Breast epithelium (tissue), 4 donors: ENCODE results near the gene ROR2. TPM values are rescaled to one million over a fixed set of nuclear protein-coding genes. Genes with fewer than 3 reads are reported as not detected.

Experiments
- DNase-seq, 2 donors: peaks; one replicate each; pipeline ENCODE4 v3.0.0-alpha.2; 2019; ENCODE audit warnings: low spot score in 2 of 2
- H3K27ac ChIP-seq, 2 donors: fragments of 200-600 bp; sonication (generic) in 1 of 2; one replicate each; pipeline ENCODE4 v1.5.1; 2016 to 2019; ENCODE audit warnings: mild to moderate bottlenecking in 1 of 2
- H3K27me3 ChIP-seq, 2 donors: fragments of 200-600 bp; sonication (generic) in 1 of 2; one replicate each; pipeline versions ENCODE4 v1.5.1 to v1.6.0; 2017 to 2019; ENCODE audit warnings: control low read depth in 1 of 2, mild to moderate bottlenecking in 1 of 2
- H3K36me3 ChIP-seq: fragments of 200-600 bp; one replicate; pipeline ENCODE4 v1.5.1; 2019
- H3K4me1 ChIP-seq, 2 donors: fragments of 200-600 bp; sonication (generic); one replicate each; pipeline ENCODE4 v1.5.1; 2016 to 2019; ENCODE audit warnings: control low read depth in 1 of 2
- H3K4me3 ChIP-seq, 3 donors: fragments of 200-600 bp; sonication (generic); 1 replicate in 2 of 3; 2 replicates in 1 of 3; pipeline ENCODE4 v1.5.1; 2016 to 2019; ENCODE audit warnings: mild to moderate bottlenecking in 3 of 3, moderate library complexity in 2 of 3
- H3K9me3 ChIP-seq, 2 donors: fragments of 200-600 bp; sonication (generic) in 1 of 2; one replicate each; pipeline ENCODE4 v1.5.1; 2016 to 2019; ENCODE audit warnings: control low read depth in 1 of 2
- CTCF ChIP-seq, 3 donors: fragments of 450-650 bp; IDR thresholded peaks; one replicate each; pipeline ENCODE4 v1.5.1; 2016 to 2017; ENCODE audit warnings: antibody characterized with exemption in 3 of 3, mild to moderate bottlenecking in 3 of 3, moderate library complexity in 3 of 3
- POLR2A ChIP-seq: fragments of 450-650 bp; IDR thresholded peaks from one replicate; pipeline ENCODE4 v1.6.1; 2016; ENCODE audit warnings: antibody characterized with exemption, mild to moderate bottlenecking, moderate library complexity
- POLR2AphosphoS5 ChIP-seq, 3 donors: sonication (generic); formaldehyde crosslinking; IDR thresholded peaks; one replicate each; pipeline ENCODE4 v1.6.1; 2017; ENCODE audit warnings: antibody characterized with exemption in 3 of 3
- intact Hi-C: fragments of 100-400 bp; cut with DNase I; formaldehyde crosslinking; loops from one replicate; pipeline ENCODE4 v1.15.1; 2023; ENCODE audit warnings: low total_unique reads
- total RNA-seq, 3 donors: library from RNA; depleted of rRNA; stranded (reverse); fragments of >200 nt; gene quantifications; one replicate each; pipeline ENCODE4 v1.1.0, GENCODE V29; 2016

ROR2 gene
- total RNA-seq, 3 donors from 2014 or later = 2.1 to 25.6 (median 10.2) TPM

- no peaks in the 10 kb centered on the region for H3K27me3 ChIP-seq
Measured at GRCh38 chr9:91825866-91826265, 124.2 kb downstream of the ROR2 start.

GRCh38 chr9:91825422-91825821 lies 124.6 kb downstream of the ROR2 start:
- intact Hi-C loops = no loop called here
- no peaks in the 10 kb centered on the region for H3K36me3 ChIP-seq
- no peak for DNase-seq
- peaks cover 0 to 3% of the 10 kb centered on the region in 2 donors for H3K9me3 ChIP-seq
- TF ChIP-seq POLR2A (no peak), POLR2AphosphoS5 (IDR thresholded peaks at IDR 0.05) (peak in 1 of 3 donors; percentile 77)
- no peaks in the 10 kb centered on the region for H3K4me1 ChIP-seq
- H3K27ac ChIP-seq = peak overlapping the region; percentile 74 to 92
- no peaks in the 10 kb centered on the region for H3K27me3 ChIP-seq
- peak overlapping the region in 1 of 3 donors; percentile 35 for H3K4me3 ChIP-seq

More at GRCh38 chr9:91825866-91826265, 124.2 kb downstream of the ROR2 start:
- TF ChIP-seq POLR2AphosphoS5 (IDR thresholded peaks at IDR 0.05) (no peak), POLR2A (no peak), CTCF (IDR thresholded peaks at IDR 0.05) (no peak)
- Histone ChIP-seq H3K36me3 (no peaks in the 10 kb centered on the region), H3K4me3 (no peak overlapping the region), H3K4me1 (no peaks in the 10 kb centered on the region), H3K9me3 (peaks cover 0 to 3% of the 10 kb centered on the region in 2 donors), H3K27ac (peak overlapping the region; percentile 74 to 92)
- DNase-seq = no peak
- intact Hi-C loops = no loop called here

- intact Hi-C loops = no loop called here
- DNase-seq = no peak
- Histone ChIP-seq H3K4me1 (no peaks in the 10 kb centered on the region), H3K36me3 (no peaks in the 10 kb centered on the region), H3K27ac (peak overlapping the region; percentile 74 to 92), H3K4me3 (peak overlapping the region in 1 of 3 donors; percentile 35), H3K9me3 (peaks cover 0 to 3% of the 10 kb centered on the region in 2 donors), H3K27me3 (no peaks in the 10 kb centered on the region)
- no peak for TF ChIP-seq CTCF (IDR thresholded peaks at IDR 0.05)
- TF ChIP-seq POLR2A = no peak
- no peak for TF ChIP-seq POLR2AphosphoS5 (IDR thresholded peaks at IDR 0.05)
Measured at GRCh38 chr9:91824601-91825305, 125.3 kb downstream of the ROR2 start.

- TF ChIP-seq POLR2AphosphoS5 (IDR thresholded peaks at IDR 0.05) (no peak), POLR2A (no peak), CTCF (IDR thresholded peaks at IDR 0.05) (no peak)
- Histone ChIP-seq H3K9me3 (peaks cover 0 to 3% of the 10 kb centered on the region in 2 donors), H3K4me1 (no peaks in the 10 kb centered on the region), H3K36me3 (no peaks in the 10 kb centered on the region), H3K27ac (peak overlapping the region; percentile 74 to 92), H3K4me3 (peak overlapping the region in 1 of 3 donors; percentile 35), H3K27me3 (no peaks in the 10 kb centered on the region)
- no peak for DNase-seq
- intact Hi-C loops = no loop called here
Measured at GRCh38 chr9:91824151-91824550, 125.9 kb downstream of the ROR2 start.

GRCh38 chr9:91820949-91821880 lies 128.8 kb downstream of the ROR2 start:
- Histone ChIP-seq H3K4me3 (no peak overlapping the region), H3K9me3 (peaks cover 0 to 3% of the 10 kb centered on the region in 2 donors), H3K36me3 (no peaks in the 10 kb centered on the region), H3K27ac (no peak overlapping the region), H3K4me1 (no peaks in the 10 kb centered on the region), H3K27me3 (no peaks in the 10 kb centered on the region)
- DNase-seq = no peak
- intact Hi-C loops = no loop called here
- TF ChIP-seq POLR2A = no peak
- no peak for TF ChIP-seq POLR2AphosphoS5 (IDR thresholded peaks at IDR 0.05)
- no peak for TF ChIP-seq CTCF (IDR thresholded peaks at IDR 0.05)
